ENCODE measurements around the gene SLCO6A1.

SLCO6A1 gene

DNA sequence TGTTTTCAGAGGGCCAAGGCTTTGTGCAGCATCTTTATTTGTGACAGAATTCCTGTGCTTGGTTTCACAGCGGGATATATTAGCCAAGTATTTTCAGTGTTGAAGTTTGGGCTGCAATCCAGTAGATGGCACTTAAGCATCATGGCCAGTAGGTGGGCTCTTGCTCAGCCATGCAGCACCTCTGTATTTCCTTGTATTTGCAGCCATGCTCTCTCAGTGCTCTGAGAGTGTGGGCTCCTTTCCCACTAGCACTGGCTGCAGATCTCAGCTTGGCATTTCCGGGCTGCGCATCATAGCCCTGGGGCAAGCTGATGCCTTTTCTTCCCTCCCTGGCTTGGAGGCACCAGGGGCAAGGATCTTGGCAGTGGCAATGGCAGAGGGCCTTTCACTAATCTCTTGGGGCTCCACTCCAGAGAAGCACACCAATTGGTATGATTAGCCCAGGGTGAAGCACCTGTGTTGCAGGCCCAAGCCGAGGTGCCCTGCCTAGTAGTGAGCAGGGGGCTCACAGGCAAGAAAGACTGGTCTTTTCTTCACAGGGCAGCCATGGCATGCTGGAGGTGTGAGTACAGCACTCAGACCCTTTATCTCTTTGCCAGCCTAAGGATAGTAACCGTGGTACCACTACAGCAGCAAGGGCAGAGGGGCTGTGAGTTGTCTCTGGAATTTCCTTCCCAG is 48.3 kb downstream of the SLCO6A1 start:
- DNase-seq = no peak

DNA sequence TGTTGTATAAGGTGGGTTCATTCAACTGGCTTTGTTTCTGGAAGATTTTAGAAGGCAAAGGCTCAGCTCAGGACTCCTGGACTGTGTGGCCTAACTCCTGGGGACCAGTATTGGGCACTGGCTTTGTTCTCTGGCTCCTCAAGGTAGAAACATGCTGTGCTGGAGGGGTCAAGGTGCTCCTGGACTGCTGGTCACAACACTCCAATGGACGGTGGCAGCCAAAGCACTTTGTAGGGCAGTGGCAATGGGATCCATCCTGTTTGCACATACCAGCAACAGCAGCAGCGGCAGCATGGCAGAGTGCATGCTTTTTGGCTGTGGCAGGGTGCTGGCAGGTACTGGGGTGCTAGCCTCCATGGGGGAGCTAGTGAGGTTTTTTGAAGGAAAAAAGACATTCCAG is 65.3 kb downstream of the SLCO6A1 start:
- no peak for DNase-seq

DNA sequence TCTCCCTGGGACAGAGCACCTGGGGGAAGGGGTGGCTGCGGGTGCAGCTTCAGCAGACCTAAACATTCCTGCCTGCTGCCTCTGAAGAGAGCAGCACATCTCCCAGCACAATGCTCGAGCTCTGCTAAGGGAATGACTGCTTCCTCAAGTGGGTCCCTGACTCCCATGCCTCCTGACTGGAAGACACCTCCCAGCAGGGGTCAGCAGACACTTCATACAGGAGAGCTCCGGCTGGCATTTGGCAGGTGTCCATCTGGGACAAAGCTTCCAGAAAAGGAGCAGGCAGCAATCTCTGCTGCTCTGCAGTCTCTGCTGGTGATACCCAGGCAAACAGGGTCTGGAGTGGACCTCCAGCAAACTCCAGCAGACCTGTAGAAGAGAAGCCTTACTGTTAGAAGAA is 77.2 kb downstream of the SLCO6A1 start:
- no peak for DNase-seq

DNA sequence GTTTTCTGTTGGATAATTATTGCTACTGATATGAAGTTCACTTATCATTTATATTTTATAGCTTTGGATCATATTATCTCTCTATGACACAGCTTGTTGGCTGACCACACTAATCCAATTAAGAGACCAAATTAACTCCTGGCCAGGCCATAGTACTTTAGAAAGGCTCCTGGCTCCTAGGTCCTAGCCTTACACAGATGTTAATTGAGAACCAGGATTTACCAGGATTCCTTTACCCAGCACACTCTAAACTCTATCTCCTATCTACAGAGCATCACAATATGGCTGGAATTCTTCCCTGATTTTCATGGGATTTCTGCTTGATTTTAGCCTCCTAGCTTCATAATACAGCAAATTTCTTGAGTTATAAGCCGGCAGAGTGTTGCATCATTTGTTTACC is 80.3 kb downstream of the SLCO6A1 start:
- no peak for DNase-seq

DNA sequence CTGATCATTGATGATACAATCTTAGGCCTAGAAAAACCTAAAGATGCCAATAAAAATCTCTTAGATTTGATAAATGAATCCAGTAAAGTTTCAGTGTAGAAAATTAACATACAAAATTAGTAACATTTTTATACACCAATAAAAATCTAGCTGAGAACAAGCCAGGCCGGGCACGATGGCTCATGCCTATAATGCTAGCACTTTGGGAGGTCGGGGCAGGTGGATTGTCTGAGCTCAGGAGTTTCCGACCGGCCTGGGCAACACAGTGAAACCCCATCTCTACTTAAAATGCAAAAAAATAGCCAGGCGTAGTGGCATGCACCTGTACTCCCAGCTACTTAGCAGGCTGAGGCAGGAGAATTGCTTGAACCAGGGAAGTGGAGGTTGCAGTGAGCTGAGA is 84.4 kb downstream of the SLCO6A1 start:
- no peak for DNase-seq

DNA sequence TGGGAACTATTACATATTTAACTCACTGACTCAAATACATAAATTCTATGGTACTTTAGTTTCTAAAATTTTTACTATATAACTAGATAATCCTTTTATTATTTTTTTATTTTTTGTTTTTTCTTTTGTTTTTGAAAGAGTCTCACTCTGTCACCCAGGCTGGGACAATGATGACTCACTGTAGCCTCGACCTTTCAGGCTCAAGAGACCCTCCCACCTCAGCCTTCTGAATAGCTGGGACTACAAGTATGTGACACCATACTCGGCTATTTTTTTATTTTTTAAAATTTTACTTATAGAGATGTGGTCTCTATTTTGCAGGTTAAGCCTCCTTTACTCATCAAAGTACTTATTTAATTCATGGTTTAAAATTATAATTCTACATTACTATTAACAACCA is 110.6 kb downstream of the SLCO6A1 start:
- DNase-seq = no peak

DNA sequence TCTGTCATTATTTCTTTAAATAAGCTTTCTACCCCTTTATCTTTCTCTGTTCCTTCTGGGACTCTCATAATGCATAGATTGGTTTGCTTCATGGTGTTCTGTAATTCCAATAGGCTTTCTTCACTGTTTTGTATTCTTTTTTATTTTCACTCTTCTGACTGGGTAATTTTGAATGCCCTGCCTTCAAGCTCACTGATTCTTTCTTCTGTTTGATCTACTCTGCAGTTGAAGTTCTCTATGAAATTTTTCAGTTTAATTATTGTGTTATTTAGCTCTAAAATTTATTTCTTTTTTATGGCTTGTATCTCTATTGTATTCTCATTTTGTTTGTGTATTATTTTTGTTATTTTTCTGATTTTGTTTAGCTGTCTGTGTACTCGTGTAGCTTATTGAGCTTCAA is 113.4 kb downstream of the SLCO6A1 start:
- DNase-seq = no peak

DNA sequence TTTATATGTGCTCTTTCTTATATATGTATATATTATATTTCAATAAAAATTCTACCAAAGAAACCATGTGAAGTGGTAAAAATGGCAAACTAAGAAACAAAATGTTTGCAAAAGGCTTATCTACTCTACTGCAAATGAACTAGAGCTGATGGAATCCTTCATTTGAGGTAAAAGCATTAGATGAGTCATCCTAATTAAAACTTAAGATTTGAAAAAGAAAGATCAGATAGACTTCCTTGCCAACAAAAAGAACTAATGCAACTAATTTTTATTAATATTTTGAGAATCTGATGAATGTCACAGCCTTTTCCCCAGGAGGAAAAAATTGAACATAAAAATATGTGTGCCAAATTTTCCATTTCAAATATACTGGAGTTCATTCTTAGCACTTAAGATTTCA is 118.6 kb downstream of the SLCO6A1 start:
- DNase-seq = no peak

DNA sequence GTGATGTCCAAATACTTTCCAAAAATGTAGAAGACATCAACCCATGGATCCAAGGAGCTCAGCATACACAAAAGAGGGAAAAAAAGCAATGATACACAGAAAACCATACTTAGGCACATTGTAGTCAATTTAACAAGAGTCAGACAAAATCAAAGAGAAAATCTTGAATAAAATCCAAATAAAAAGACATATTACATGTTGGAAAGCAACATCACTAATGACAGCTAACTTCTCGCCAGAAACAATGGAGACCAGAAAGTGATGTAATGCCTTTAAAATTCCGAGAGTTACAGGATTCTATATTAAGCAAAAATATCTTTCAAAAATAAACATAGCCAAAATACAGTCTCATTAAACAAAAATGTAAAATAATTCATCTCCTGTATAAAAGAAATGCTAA is 122.9 kb downstream of the SLCO6A1 start:
- no peak for DNase-seq

DNA sequence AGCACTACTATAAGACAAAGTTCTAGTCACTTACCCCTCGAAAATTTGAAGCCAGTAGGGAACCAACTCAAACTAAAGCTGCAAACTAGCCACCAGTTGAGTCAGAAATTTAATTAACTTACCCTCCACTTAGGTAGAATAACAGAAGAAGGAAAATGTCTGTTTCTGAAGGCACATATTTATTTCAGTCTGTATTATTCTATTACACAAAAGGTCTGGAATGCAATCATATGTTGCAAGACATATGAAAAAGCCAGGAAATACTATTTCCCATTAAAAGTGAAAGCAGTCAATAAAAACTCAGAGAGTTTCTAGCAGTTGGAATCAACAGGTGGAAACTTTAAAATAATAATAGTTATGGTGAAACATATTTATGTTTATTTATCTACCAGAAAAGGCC is 123.5 kb downstream of the SLCO6A1 start:
- DNase-seq = no peak

DNA sequence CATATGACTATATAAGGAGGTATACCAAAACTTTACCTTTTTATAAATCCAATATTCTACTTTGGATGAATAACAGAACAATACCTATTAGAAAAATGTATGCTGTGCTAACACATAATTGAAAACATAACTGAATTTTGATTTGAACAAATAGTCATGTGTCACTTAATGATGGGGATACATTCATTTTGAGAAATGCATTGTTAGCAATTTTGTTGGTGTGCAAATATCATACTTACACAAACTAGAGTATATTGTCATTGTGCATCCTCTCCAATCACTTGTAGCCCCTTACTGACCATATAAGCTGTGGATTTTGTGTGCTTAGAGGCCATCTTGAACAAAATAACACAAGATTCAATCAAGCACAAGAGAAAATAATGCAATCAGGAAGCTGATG is 130.4 kb downstream of the SLCO6A1 start:
- no peak for DNase-seq

DNA sequence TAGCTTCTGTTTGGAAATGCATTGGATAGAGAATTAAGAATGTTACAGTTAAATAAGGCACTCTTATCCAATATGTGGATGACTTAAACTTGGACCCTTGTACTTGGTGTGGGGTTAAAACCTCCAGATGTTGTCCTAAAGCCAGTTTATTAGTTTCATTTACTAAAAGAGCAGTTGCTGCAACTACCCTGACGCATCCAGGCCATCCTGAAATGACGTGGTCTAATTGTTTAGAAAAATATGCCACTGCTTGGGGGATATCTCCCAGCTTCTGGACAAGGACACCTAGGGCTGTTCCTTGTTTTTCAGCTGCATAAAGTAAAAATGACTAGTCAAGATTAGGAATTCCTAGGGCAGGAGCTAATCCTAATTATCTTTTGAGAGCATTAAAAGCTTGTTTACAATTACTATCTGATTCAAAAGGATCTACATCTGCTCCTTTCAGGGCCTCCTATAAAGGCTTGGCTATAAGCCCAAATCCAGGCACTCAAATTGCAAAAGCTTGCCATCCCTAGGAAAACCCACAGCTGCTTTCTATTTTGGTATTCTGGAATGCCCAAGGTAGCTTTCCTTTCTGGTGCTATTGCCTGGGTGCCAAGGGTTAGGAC is 157.0 kb downstream of the SLCO6A1 start:
- no peak for DNase-seq

DNA sequence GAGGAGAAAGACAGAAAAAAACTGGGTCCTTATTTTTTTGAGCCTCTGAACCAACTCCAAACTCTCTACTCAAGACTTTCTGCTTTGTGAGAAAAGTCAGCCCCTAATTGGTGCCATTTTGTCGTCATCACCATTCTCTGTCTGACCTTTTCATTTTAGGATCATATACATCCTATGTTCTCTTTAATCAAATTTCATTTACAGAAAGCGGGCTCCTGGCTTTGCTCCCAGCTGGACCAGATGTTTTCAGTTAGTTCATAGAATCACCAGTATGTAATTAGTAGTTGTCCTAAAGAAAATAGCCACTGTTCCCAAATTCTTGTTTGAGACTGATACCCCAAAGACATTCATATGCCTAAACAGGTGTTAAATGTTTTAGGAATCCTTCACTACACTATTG is 174.1 kb downstream of the SLCO6A1 start:
- no peak for DNase-seq
